GM23338 (cell line): ENCODE results near the gene HTR4. TPM values are rescaled to one million over a fixed set of nuclear protein-coding genes. Genes with fewer than 3 reads are reported as not detected.

Source experiments
- ATAC-seq: fragments of 200-7000 bp; cut with Tn5 transposase; 3 replicates; pipeline ENCODE4 v1.9.1; 2020
- DNase-seq: peaks from one replicate; pipeline ENCODE4 v3.0.0-alpha.2; 2015; ENCODE audit warnings: low spot score
- H2AFZ ChIP-seq: fragments of 200-600 bp; sonication (generic); 2 replicates; pipeline ENCODE4 v1.8.0; 2016; ENCODE audit warnings: antibody characterized with exemption, mild to moderate bottlenecking, moderate library complexity
- H3F3A ChIP-seq: fragments of 200-600 bp; sonication (generic); replicated peaks from 2 replicates; pipeline ENCODE4 v1.8.0; 2017; ENCODE audit warnings: antibody characterized with exemption, mixed run types, low read depth
- H3K27ac ChIP-seq: fragments of 200-600 bp; sonication (generic); 2 replicates; pipeline ENCODE4 v1.6.1; 2016; ENCODE audit warnings: low read depth
- H3K27me3 ChIP-seq: fragments of 200-600 bp; sonication (generic); 2 replicates; pipeline ENCODE4 v1.8.0; 2016; ENCODE audit warnings: mild to moderate bottlenecking, mixed run types, moderate library complexity; ENCODE audit not compliant: insufficient read depth
- H3K36me3 ChIP-seq: fragments of 200-600 bp; sonication (generic); 2 replicates; pipeline ENCODE4 v1.8.0; 2016; ENCODE audit warnings: mild to moderate bottlenecking; ENCODE audit not compliant: insufficient read depth
- H3K4me1 ChIP-seq: fragments of 200-600 bp; sonication (generic); 2 replicates; pipeline ENCODE4 v1.8.0; 2016; ENCODE audit warnings: mild to moderate bottlenecking, moderate library complexity; ENCODE audit not compliant: insufficient read depth
- H3K4me2 ChIP-seq: fragments of 200-600 bp; sonication (generic); 2 replicates; pipeline ENCODE4 v1.7.1; 2017; ENCODE audit warnings: mixed run types
- H3K4me3 ChIP-seq: fragments of 200-600 bp; sonication (generic); 2 replicates; pipeline ENCODE4 v1.6.1; 2016; ENCODE audit warnings: mixed run types
- H3K79me2 ChIP-seq: fragments of 200-600 bp; sonication (generic); replicated peaks from 2 replicates; pipeline ENCODE4 v1.8.0; 2017; ENCODE audit warnings: mild to moderate bottlenecking; ENCODE audit not compliant: insufficient read depth
- H3K9me2 ChIP-seq: fragments of 200-600 bp; sonication (generic); 2 replicates; pipeline ENCODE4 v1.8.0; 2017; ENCODE audit not compliant: insufficient read depth
- H4K20me1 ChIP-seq: fragments of 200-600 bp; sonication (generic); replicated peaks from 2 replicates; pipeline ENCODE4 v1.8.0; 2017; ENCODE audit warnings: mild to moderate bottlenecking; ENCODE audit not compliant: insufficient read depth
- H3K27ac Mint-ChIP-seq: 2 replicates; pipeline ENCODE4 v1.8.0; 2020; ENCODE audit warnings: inconsistent platforms, mild to moderate bottlenecking, moderate library complexity, mixed read lengths
- H3K27me3 Mint-ChIP-seq: 3 replicates; pipeline ENCODE4 v1.8.0; 2022; ENCODE audit warnings: low read depth, mild to moderate bottlenecking, moderate library complexity, mixed read lengths, inconsistent platforms; ENCODE audit not compliant: insufficient read depth, poor library complexity
- H3K36me3 Mint-ChIP-seq: 3 replicates; pipeline ENCODE4 v1.8.0; 2021; ENCODE audit warnings: low read depth, mild to moderate bottlenecking, inconsistent platforms, moderate library complexity, mixed read lengths
- H3K4me1 Mint-ChIP-seq: 3 replicates; pipeline ENCODE4 v1.8.0; 2020; ENCODE audit warnings: mild to moderate bottlenecking, inconsistent platforms, mixed read lengths
- H3K4me3 Mint-ChIP-seq: 3 replicates; pipeline ENCODE4 v1.8.0; 2021; ENCODE audit warnings: moderate library complexity, mild to moderate bottlenecking, inconsistent platforms, mixed read lengths
- H3K9me3 Mint-ChIP-seq: 3 replicates; pipeline ENCODE4 v1.8.0; 2020; ENCODE audit warnings: moderate library complexity, mild to moderate bottlenecking, inconsistent platforms, mixed read lengths
- NANOG ChIP-seq: IDR thresholded peaks from 2 replicates; pipeline ENCODE4 v1.6.1; 2016; ENCODE audit warnings: antibody characterized with exemption, borderline replicate concordance
- REST ChIP-seq: IDR thresholded peaks from one replicate; pipeline ENCODE4 v1.6.1; 2018; ENCODE audit warnings: antibody characterized with exemption; ENCODE audit not compliant: unreplicated experiment
- ZNF331 ChIP-seq: fragments of 250-450 bp; sonication (Bioruptor Pico); IDR thresholded peaks from 2 replicates; pipeline ENCODE4 v1.5.0; 2020; ENCODE audit warnings: low read depth, mild to moderate bottlenecking, moderate library complexity
- ZNF462 ChIP-seq: fragments of 250-450 bp; sonication (Bioruptor Pico); IDR thresholded peaks from 2 replicates; pipeline ENCODE4 v1.5.0; 2020; ENCODE audit warnings: mild to moderate bottlenecking, moderate library complexity
- polyA plus RNA-seq: library from polyadenylated mRNA; unstranded; fragments of >200 nt; fragmentation: Nextera tagmentation; extraction: Ambion mirVana; gene quantifications from 2 replicates; pipeline ENCODE4 v1.2.1, GENCODE V29; 2016
- total RNA-seq: library from RNA; depleted of rRNA; stranded (reverse); fragments of >200 nt; shearing (Covaris generic); gene quantifications from 2 replicates; pipeline ENCODE4 v1.2.3, GENCODE V29; 2014

Gene HTR4
- total and polyA plus RNA-seq, 2 experiments from 2014 or later, result 0.10 TPM; not detected in 1

- H3K4me3 Mint-ChIP-seq, result no peak overlapping the region
- Histone ChIP-seq H3K36me3 (no peaks in the 10 kb centered on the region), H2AFZ (no peak overlapping the region), H3F3A (no peaks in the 10 kb centered on the region), H3K4me2 (no peak overlapping the region), H3K27ac (no peak overlapping the region), H4K20me1 (no peaks in the 10 kb centered on the region), H3K79me2 (no peaks in the 10 kb centered on the region), H3K9me2 (0 out of 2 replicates have a peak, but pooled peaks cover 3% of the 10 kb centered on the region), H3K4me3 (no peak overlapping the region), H3K27me3 (no peaks in the 10 kb centered on the region), H3K4me1 (no peaks in the 10 kb centered on the region)
- H3K9me3 Mint-ChIP-seq, result no peaks in the 10 kb centered on the region
- no peaks in the 10 kb centered on the region; the same call in 1 of the 3 replicates for H3K4me1 Mint-ChIP-seq
- no peak for ATAC-seq
- TF ChIP-seq ZNF462 (CRISPR knock-in tag) (no peak), ZNF331 (CRISPR knock-in tag) (no peak), REST (no peak), NANOG (no peak)
- DNase-seq, result no peak
- no peak overlapping the region for H3K27ac Mint-ChIP-seq
- no peaks in the 10 kb centered on the region for H3K36me3 Mint-ChIP-seq
- peaks cover 1% of the 10 kb centered on the region for H3K27me3 Mint-ChIP-seq
Observed at GRCh38 chr5:148636353-148636752, 18.0 kb downstream of the HTR4 start.
